GM18502 (cell line): ENCODE results near the gene KCNG1.
"Not testable (repeated sequence)": the region's sequence is repeated elsewhere in the genome, so short reads cannot be mapped to it uniquely, and the experiment has no call there.

Source experiments
- ATAC-seq: cut with Tn5 transposase; IDR thresholded peaks from one replicate; pipeline ENCODE4 v1.9.1; 2021; ENCODE audit warnings: mild to moderate bottlenecking; ENCODE audit not compliant: unreplicated experiment, poor library complexity

Gene KCNG1

GRCh38 chr20:50992733-50993457, 30.0 kb downstream of the KCNG1 start:
- no peak for ATAC-seq

- no peak for ATAC-seq
Observed at GRCh38 chr20:50992336-50992732, 30.6 kb downstream of the KCNG1 start.

- ATAC-seq, result no peak
Observed at GRCh38 chr20:50991076-50991475, 31.8 kb downstream of the KCNG1 start.

- ATAC-seq, result no peak
Observed at GRCh38 chr20:50987493-50988210, 35.3 kb downstream of the KCNG1 start.

DNA sequence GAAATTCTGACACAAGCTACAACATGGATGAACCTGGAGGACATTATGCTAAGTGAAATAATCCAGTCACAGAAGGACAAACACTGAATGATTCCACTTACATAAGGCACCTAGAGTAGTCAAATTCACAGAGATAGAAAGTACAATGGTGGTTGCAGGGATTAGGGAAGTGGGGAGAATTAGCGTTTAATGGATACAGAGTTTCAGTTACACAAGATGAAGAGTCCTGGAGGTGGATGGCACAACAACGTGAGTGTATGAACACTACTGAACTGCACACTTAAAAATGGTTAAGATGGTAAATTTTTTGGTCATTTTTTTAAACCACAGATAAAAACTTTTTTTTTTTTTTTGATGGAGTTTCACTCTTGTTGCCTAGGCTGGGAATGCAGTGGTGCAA, 39.6 kb downstream of the KCNG1 start:
- ATAC-seq, result no peak

DNA sequence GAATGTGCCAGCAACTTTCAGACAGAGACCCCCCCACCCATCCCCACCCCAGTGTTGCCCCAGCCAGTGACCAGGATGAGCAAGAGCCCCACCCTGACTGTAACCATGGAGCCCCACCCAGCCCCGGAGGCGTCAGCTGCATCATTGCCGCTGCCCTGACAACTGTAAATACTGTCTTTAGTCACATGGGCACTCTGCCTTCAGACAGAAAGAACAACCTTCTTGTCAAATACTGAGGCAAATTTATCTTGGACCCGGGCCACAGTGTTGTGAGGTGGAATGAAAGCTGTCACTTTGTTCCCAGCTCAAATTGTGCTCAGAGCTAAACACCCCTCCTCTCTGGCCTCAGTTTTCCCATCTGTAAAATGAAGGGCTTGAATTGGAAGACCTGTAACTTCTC, 40.5 kb downstream of the KCNG1 start:
- no peak for ATAC-seq

DNA sequence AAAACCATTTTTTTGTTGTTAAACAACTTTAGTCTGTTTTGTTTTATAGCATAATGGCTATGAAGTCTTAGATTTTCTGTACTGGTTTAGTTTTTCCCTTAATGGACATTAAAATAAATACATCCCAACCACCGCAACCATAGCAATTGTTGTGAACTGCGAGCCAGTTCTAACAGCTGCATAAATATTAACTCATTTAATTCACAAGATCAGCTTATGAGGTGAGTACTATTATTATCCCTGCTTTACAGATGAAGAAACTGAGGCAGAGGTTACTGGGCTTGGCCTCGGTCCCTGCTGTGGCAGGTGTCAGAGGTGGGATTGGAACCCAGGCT, 41.2 kb downstream of the KCNG1 start:
- ATAC-seq, result no peak

DNA sequence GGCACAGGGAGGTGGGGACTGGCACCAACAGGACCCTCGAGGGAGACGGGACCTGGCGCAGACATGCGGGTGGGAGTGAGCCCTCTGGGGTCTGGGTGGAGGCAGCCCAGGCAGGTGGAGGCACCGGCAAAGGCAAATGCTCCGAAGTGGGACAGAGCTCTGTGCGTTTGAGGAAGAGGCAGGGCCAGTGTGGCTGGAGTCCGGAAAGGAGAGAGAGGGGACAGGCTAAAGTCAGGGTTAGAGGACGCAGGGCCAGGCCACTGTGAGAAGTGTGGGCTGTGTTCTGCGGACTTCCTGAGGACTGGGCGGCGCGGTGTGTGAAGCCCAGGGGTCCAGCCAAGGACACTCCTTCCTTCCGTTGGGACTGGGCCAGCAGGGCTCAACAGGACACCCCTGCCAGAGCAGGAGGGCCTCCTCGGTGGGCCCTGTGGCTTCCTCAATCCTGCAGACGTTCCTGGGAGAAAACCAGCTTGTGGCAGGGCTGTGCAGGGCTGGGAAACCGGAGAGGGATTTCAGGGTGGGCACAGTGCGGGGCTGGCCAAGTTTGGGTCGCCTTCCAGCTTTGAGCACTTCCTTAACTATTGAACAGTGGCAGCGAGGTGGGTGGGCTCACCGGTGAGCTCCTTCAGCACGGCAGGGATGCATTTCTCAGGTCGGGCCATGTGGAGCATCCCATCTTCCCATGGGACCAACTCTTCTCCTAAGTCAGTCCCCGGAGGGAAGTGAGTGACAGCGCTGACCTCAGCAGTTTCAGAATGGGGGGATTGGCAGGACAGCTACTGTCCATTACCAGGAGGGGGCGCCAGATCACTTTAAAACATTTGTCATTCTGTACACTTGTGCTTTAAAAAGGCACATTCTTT, 41.8 kb downstream of the KCNG1 start:
- no peak for ATAC-seq

- ATAC-seq, result no peak
Observed at GRCh38 chr20:50980071-50980681, 42.7 kb downstream of the KCNG1 start.

- not testable (repeated sequence) for ATAC-seq
Observed at GRCh38 chr20:50978533-50978932, 44.4 kb downstream of the KCNG1 start.

DNA sequence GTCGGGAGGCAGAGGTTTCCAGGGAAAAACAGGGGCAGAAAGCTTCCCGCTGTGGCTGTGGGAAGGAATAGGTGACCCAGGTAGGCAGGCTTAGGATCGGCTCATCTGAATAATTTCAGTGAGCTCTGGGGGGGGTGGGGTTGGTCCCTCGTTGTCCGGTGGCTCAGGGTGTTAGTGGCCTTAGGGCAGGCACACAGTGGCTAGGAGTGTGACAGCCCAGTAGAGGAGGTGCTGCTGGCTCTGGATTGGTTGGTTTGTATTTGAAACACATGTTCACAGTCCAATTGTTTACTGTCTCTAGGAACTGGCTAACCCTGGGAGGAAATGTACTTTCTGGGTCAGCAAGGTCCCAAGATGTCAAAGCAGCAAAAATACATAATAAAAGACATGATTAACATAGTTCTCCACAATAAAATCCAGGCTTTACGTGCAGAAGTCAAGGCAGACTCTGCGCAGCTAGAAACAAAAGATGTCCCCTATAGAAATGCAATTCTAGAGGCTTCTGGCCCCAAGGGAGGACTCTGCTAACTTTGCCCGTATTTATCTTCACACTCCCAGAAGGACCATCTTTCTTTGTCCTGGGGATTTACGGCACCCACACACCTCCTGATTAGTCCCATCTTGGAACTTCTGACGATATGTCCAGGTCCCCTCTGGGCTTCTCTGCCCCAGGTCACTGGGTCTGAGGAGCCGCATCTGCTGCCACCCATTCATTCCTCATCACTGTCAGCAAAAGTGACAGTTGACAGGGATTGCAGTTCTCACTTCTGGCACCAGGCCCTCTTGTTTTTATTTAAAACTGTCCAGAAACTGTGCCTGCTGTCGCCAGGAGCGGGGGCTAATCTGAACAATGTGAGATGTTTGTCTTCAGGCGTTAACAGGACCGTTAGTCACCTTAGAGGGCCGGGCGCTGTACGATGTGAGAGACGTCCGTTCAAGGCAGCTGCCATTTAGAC, 45.6 kb downstream of the KCNG1 start:
- no peak for ATAC-seq

GRCh38 chr20:50975701-50976330, 47.1 kb downstream of the KCNG1 start:
- no peak for ATAC-seq

DNA sequence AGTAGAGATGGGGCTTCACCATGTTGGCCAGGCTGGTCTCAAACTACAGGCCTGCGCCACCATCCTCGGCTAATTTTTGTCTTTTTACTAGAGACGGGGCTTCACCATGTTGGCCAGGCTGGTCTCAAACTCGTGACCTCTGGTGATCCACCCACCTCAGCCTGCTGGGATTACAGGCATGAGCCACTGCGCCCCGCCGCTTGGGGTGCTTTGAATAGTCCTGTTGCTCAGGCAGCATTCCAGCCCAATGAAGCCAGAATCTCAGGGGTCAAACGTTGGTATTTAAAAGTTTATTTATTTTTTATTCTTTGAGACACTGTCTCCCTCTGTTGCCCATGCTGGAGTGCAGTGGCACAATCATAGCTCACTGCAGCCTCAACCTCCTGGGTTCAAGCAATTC, 53.0 kb downstream of the KCNG1 start:
- ATAC-seq, result no peak

DNA sequence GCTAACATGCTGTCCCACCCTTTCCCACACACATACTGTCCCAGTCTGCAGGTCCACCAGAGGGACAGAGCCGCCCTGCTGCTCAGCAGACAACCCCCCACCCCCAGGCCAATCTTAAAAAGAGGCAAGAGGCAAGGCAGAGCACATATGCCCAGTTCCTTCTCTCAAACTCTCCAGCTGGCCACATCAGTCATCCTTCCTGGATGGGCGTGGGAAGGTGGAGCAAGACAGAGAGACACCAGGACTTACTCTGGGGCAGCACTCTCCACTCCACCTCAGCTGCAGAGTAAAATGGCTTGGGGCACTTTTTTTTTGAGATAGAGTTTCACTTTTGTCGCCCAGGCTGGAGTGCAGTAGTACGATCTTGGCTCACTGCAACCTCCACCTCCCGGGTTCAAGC, 53.5 kb downstream of the KCNG1 start:
- no peak for ATAC-seq

DNA sequence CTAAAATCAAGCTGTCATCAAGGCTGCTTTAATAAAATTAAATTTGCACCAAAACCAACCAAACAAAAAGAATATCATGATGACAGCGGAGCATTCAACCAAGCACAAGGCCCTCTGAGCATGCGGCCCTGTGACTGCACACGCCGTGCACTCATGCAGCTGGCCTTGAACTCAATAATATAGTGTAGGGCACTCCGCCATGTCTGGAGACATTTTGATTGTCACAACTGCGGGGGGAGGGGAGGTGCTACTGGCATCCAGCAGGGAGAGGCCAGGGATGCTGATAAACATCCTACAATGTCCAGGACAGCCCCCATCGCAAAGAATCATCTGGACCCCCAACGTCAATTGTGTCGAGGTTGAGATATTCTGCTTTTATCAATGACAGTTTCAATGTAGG, 54.6 kb downstream of the KCNG1 start:
- ATAC-seq, result no peak

DNA sequence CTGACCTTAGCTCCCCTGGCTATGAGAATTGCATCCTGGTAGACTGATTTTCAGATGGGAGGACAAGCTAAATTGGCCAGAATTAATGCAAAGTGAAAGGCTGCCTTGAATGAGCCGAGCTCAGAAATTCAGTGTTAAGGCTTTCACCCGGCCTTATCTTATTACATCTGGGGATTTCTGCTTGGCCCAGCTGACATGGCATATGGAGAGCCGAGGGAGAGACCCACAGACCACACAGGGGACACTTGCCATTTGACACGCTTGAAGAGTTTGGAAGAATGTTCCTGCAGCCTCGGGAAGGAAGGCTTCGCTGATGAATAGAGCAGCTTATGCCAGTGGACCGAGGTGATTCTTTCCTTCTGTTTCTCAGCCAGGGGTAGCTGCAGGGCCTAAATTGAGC, 55.3 kb downstream of the KCNG1 start:
- no peak for ATAC-seq

DNA sequence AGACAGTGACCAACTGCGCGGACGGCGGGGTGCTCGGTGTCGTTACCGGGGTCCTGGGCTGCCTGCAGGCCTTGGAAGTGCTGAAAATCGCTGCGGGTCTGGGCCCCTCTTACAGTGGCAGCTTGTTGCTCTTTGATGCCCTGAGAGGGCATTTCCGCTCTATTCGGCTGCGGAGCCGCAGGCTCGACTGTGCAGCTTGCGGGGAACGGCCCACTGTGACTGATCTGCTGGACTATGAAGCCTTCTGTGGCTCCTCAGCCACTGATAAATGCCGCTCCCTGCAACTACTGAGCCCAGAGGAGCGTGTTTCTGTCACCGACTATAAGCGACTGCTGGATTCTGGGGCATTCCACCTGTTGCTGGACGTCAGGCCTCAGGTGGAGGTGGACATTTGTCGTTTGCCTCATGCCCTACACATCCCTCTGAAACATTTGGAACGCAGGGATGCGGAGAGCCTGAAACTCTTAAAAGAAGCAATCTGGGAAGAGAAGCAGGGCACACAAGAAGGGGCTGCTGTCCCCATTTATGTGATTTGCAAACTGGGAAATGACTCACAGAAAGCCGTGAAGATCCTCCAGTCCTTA, 63.3 kb downstream of the KCNG1 start:
- ATAC-seq, result no peak

GRCh38 chr20:50958615-50959542, 64.0 kb downstream of the KCNG1 start, which contains the start of gene MOCS3:
TSS of gene MOCS3 (plus strand) at chr20:50958818. CDS start at chr20:50958843, 25 bp downstream.
- ATAC-seq, result peak; percentile 76
